Esophagus (tissue), 2 donors: ENCODE results near the gene SGK1. TPM values are rescaled to one million over a fixed set of nuclear protein-coding genes. Genes with fewer than 3 reads are reported as not detected.
A peak's percentile ranks its signal among the peaks of the same experiment; 100 is the strongest.
"Not testable (repeated sequence)": the region's sequence is repeated elsewhere in the genome, so short reads cannot be mapped to it uniquely, and the experiment has no call there.

Experiments
- H3K27ac ChIP-seq, 2 donors: one replicate each; pipeline ENCODE4 v1.5.1; 2013; ENCODE audit warnings: low read depth in 2 of 2, mild to moderate bottlenecking in 2 of 2, inconsistent platforms in 1 of 2, low read length in 1 of 2, moderate library complexity in 1 of 2
- H3K27me3 ChIP-seq, 2 donors: one replicate each; pipeline ENCODE4 v1.6.1; 2013; ENCODE audit warnings: low read length in 2 of 2, control low read depth in 1 of 2, mild to moderate bottlenecking in 1 of 2; ENCODE audit not compliant: insufficient read depth in 2 of 2, control insufficient read depth in 1 of 2
- H3K36me3 ChIP-seq, 2 donors: one replicate each; pipeline ENCODE4 v1.6.1; 2013; ENCODE audit warnings: low read length in 1 of 2; ENCODE audit not compliant: control insufficient read depth in 2 of 2, insufficient read depth in 2 of 2
- H3K4me1 ChIP-seq, 2 donors: one replicate each; pipeline ENCODE4 v1.6.1; 2013; ENCODE audit warnings: low read length in 1 of 2; ENCODE audit not compliant: control insufficient read depth in 2 of 2, insufficient read depth in 2 of 2
- H3K4me3 ChIP-seq, 2 donors: one replicate each; pipeline ENCODE4 v1.5.1; 2013; ENCODE audit warnings: low read length in 2 of 2, mild to moderate bottlenecking in 2 of 2, low read depth in 1 of 2, moderate library complexity in 1 of 2
- H3K9me3 ChIP-seq, 2 donors: one replicate each; pipeline ENCODE4 v1.6.1; 2013; ENCODE audit warnings: mild to moderate bottlenecking in 2 of 2, low read depth in 1 of 2, low read length in 1 of 2, moderate library complexity in 1 of 2; ENCODE audit not compliant: control insufficient read depth in 2 of 2, insufficient read depth in 1 of 2
- WGBS, 2 donors: extraction: QIAGEN DNeasy Blood & Tissue Kit; methylation state at CpG; one replicate each; pipeline ENCODE4 v1.1.7; 2013; 5-methylcytosine and 5-hydroxymethylcytosine counted together
- polyA plus RNA-seq, 2 donors: library from polyadenylated mRNA; stranded (reverse); fragments of 200-250 nt; gene quantifications; one replicate each; pipeline ENCODE4 v1.2.3, GENCODE V29; 2013
- donor health status: healthy with polysubstance abuse.
- donor health status: Bipolar disorder and iron deficiency.

The SGK1 gene
- polyA plus RNA-seq, 2 donors = 64.7 to 66.4 TPM

GRCh38 chr6:134309227-134309626 lies 8.7 kb downstream of the SGK1 start:
- no peaks in the 10 kb centered on the region for H3K4me1 ChIP-seq
- H3K27me3 ChIP-seq = no peaks in the 10 kb centered on the region
- H3K9me3 ChIP-seq = no peaks in the 10 kb centered on the region
- 92 to 95% methylated on average over 3 of the region's 3 CpGs for whole genome bisulfite sequencing, 2 donors
- H3K36me3 ChIP-seq = no peaks in the 10 kb centered on the region
- H3K27ac ChIP-seq = no peak overlapping the region
- H3K4me3 ChIP-seq = no peak overlapping the region

- H3K27ac ChIP-seq = no peak overlapping the region
- 78 to 80% methylated on average over 9 of the region's 9 CpGs for WGBS, 2 donors
- no peaks in the 10 kb centered on the region for H3K9me3 ChIP-seq
- H3K4me1 ChIP-seq = no peaks in the 10 kb centered on the region
- no peaks in the 10 kb centered on the region for H3K36me3 ChIP-seq
- H3K27me3 ChIP-seq = no peaks in the 10 kb centered on the region
- H3K4me3 ChIP-seq = no peak overlapping the region
Measured at GRCh38 chr6:134308800-134309199, 9.1 kb downstream of the SGK1 start.

GRCh38 chr6:134307870-134308269 lies 10.0 kb downstream of the SGK1 start:
- 81 to 84% methylated on average over 5 of the region's 5 CpGs for WGBS, 2 donors

GRCh38 chr6:134307075-134307474 lies 10.8 kb downstream of the SGK1 start:
- no peaks in the 10 kb centered on the region for H3K36me3 ChIP-seq
- H3K9me3 ChIP-seq = no peaks in the 10 kb centered on the region
- no peak overlapping the region for H3K27ac ChIP-seq
- H3K27me3 ChIP-seq = no peaks in the 10 kb centered on the region
- H3K4me1 ChIP-seq = no peaks in the 10 kb centered on the region
- WGBS, 2 donors = 70 to 79% methylated on average over 6 of the region's 6 CpGs
- no peak overlapping the region for H3K4me3 ChIP-seq

More at GRCh38 chr6:134307870-134308269, 10.0 kb downstream of the SGK1 start:
- no peaks in the 10 kb centered on the region for H3K36me3 ChIP-seq
- no peak overlapping the region for H3K4me3 ChIP-seq
- no peaks in the 10 kb centered on the region for H3K9me3 ChIP-seq
- H3K27ac ChIP-seq = no peak overlapping the region
- H3K4me1 ChIP-seq = no peaks in the 10 kb centered on the region
- H3K27me3 ChIP-seq = no peaks in the 10 kb centered on the region

- H3K27me3 ChIP-seq, H3K36me3 ChIP-seq, H3K4me3 ChIP-seq, H3K9me3 ChIP-seq, H3K4me1 ChIP-seq, H3K27ac ChIP-seq: not testable (repeated sequence)
- 87 to 90% methylated on average over 6 of the region's 6 CpGs for WGBS, 2 donors
Measured at GRCh38 chr6:134304381-134304780, 13.5 kb downstream of the SGK1 start.

- no peaks in the 10 kb centered on the region for H3K36me3 ChIP-seq
- H3K27me3 ChIP-seq = no peaks in the 10 kb centered on the region
- 73 to 74% methylated on average over 6 of the region's 6 CpGs for WGBS, 2 donors
- H3K4me3 ChIP-seq = no peak overlapping the region
- H3K27ac ChIP-seq = peak overlapping the region in 1 of 2 donors; percentile 1
- no peaks in the 10 kb centered on the region for H3K9me3 ChIP-seq
- no peaks in the 10 kb centered on the region for H3K4me1 ChIP-seq
Measured at GRCh38 chr6:134303891-134304290, 14.0 kb downstream of the SGK1 start.

GRCh38 chr6:134299236-134299635 lies 18.7 kb downstream of the SGK1 start:
- H3K36me3 ChIP-seq = no peaks in the 10 kb centered on the region
- no peaks in the 10 kb centered on the region for H3K4me1 ChIP-seq
- no peaks in the 10 kb centered on the region for H3K27me3 ChIP-seq
- no peak overlapping the region for H3K4me3 ChIP-seq
- no peaks in the 10 kb centered on the region for H3K9me3 ChIP-seq
- WGBS, 2 donors = 43 to 58% methylated on average over 3 of the region's 3 CpGs
- no peak overlapping the region for H3K27ac ChIP-seq

GRCh38 chr6:134296762-134297161 lies 21.1 kb downstream of the SGK1 start:
- Histone ChIP-seq H3K4me3 (no peak overlapping the region), H3K27me3 (no peaks in the 10 kb centered on the region), H3K27ac (no peak overlapping the region), H3K9me3 (no peaks in the 10 kb centered on the region), H3K4me1 (no peaks in the 10 kb centered on the region), H3K36me3 (no peaks in the 10 kb centered on the region)
- 92 to 94% methylated on average over 6 to 7 of the region's 7 CpGs for WGBS, 2 donors

GRCh38 chr6:134295953-134296553 lies 21.9 kb downstream of the SGK1 start:
- Histone ChIP-seq H3K27me3 (no peaks in the 10 kb centered on the region), H3K4me3 (no peak overlapping the region), H3K36me3 (no peaks in the 10 kb centered on the region), H3K9me3 (no peaks in the 10 kb centered on the region), H3K27ac (peak overlapping the region in 1 of 2 donors; percentile 29), H3K4me1 (no peaks in the 10 kb centered on the region)
- 49 to 57% methylated on average over 6 of the region's 6 CpGs for whole genome bisulfite sequencing, 2 donors

- WGBS, 2 donors = 93 to 95% methylated on average over 3 of the region's 3 CpGs
- H3K4me3 ChIP-seq = no peak overlapping the region
- H3K27ac ChIP-seq = no peak overlapping the region
- H3K27me3 ChIP-seq = no peaks in the 10 kb centered on the region
- H3K36me3 ChIP-seq = no peaks in the 10 kb centered on the region
- H3K9me3 ChIP-seq = no peaks in the 10 kb centered on the region
- no peaks in the 10 kb centered on the region for H3K4me1 ChIP-seq
Measured at GRCh38 chr6:134293659-134294161, 24.2 kb downstream of the SGK1 start.
